ENCODE measurements around the gene MYRF.

The MYRF gene

DNA sequence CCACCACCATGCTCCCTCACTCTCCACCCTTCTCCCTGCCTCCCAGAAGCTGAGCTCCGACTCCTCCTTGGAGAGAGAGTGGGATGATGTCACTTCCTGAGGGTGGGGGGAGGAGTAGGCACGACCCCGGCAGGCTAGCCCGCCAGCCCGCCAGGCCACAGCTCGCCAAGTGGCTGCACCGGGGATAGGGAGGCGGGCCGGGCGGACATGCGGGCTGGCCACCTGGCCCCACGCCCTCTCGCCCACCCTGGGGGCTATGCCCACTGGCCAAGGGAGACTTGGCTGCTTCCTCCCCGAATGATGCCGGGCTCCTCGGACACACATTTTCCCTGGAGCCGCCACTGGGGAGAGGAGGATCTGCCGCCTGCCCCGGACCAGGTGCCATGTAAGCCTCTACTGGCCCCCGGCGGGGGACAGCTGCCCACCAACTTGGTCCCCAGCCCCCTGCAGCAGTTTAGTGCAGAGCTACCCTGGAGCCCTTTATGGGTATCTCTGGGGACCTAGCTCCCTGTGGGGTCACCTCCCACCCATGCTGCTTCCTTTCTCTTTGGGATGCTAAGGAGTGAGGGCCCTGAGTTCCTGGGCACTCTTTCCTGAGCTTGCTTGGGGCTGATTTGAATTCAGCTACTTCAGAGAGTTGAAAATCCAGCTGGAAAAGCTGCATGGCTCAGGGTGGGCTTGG lies 33.7 kb upstream of the MYRF start:
- peak; percentile 79 for DNase-seq (ENCODE audit: low spot score)

GRCh38 chr11:61719978-61720377 lies 32.5 kb upstream of the MYRF start:
- DNase-seq (ENCODE audit: low spot score), result no peak

DNA sequence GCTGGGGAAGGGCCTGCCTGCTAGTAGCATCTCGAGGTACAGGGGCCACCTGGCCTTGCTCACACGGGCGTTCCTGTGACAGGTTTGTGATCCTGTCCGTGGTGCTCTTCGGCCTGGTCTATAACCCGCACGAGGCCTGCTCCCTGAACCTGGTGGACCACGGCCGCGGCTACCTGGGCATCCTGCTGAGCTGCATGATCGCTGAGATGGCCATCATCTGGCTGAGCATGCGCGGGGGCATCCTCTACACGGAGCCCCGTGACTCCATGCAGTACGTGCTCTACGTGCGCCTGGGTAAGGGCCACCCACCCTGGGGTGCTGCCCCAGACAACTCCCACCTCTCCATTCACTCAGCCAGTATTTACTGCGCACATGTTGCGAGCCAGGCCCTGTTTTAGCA lies 31.8 kb upstream of the MYRF start:
- DNase-seq (ENCODE audit: low spot score), result no peak

DNA sequence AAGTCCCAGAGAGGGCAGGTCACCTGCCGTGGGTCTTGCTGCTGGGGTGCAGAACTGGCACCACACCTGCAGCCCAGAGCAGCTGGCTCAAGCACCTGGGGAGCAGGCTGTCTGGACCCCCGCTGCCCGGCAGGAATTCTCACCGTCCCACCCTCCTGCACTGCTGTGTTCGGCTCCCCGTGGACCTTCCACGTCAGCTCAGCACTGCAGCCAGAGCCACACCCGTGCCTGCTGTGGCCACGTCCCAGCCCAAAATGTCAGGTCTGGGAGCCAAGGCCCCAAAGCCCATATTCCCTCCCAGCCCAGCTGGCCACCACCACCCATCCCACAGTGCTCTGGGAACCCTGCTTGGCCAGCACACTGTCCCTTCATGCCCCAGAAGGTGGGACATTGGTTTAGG lies 28.0 kb upstream of the MYRF start:
- DNase-seq (ENCODE audit: low spot score), result no peak

GRCh38 chr11:61725781-61726231 lies 26.6 kb upstream of the MYRF start:
- no peak for DNase-seq (ENCODE audit: low spot score)

DNA sequence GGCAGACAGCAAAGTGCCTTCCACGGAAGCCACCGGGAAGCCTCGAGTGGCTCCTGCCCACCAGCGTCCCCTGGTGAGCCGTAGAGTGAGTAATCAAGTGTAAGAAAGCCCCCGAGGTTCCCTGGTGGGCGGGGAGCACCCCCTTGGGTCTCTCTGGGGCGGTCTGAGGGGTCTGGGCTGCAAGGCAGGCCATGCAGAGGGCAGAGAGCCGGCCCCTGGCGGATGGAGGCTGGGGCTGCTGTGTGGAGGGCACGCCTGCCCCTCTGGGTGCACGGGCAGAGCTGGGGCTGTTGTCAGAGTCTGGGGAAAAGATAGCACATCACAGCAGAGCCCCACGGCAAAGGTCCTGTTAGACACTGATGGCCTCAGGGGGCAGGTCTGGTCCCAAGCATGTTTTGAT lies 25.7 kb upstream of the MYRF start:
- no peak for DNase-seq (ENCODE audit: low spot score)

DNA sequence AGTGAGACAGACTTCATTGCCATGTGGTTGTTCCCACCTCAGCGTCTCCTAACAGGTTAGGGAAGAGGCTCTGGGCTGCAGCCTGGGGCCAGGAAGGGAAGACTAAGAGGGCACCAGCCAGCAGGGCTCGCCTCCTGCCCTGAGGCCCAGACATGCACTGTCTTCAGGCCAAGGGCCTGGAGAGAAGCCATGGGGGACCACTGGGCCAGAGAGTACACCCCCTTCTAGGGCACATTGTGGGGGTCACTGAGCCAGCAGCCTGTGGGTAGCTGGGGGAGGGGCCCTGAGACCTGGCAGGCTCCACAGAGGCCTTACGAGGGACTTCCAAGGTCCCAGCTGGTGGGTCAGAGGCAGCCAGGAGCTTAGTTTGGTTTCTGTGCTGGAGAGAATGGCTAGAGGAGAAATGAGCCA lies 25.0 kb upstream of the MYRF start:
- DNase-seq (ENCODE audit: low spot score), result no peak

GRCh38 chr11:61728066-61728939 lies 24.1 kb upstream of the MYRF start:
- DNase-seq (ENCODE audit: low spot score), result no peak

GRCh38 chr11:61728940-61729219 lies 23.6 kb upstream of the MYRF start:
- no peak for DNase-seq (ENCODE audit: low spot score)

DNA sequence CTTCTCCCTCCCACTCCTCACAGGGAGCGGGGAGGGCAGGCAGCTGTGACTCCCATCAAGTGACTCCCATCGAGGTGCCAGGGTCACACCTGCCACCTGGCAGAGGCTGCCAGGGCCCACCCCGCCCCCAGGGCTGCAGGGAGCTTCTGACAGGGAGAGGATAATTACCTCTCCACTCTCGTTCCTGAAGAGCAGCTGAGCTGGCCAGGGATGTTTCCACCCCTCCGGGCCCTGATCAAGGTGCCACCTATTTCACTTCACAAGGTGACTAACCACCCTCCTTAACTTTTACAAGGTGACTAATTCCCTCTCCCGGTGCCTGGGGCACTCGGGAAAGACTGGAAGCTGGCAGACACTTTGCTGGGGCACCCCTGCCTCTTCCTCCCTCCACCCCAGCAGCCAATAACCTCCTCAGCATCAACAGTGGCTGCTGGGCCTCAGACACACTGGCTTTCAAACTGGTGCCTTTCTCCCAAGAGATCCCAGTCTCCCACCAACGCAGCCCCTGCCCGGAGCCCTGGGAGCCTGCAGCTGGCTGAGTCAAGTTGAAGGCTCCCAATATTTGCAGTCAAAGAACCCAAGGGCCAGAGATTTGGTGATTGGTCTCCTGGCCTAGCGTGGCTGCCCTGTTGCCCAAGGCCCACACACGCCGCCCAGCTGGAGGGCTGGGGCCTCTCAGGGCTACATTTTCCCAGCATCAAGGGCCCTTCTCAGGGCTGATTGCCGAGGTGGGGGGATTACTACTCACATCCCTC lies 22.0 kb upstream of the MYRF start:
- DNase-seq (ENCODE audit: low spot score), result no peak

- DNase-seq (ENCODE audit: low spot score), result no peak
These were observed 21.1 kb upstream of the MYRF start for GRCh38 chr11:61731211-61731951.

DNA sequence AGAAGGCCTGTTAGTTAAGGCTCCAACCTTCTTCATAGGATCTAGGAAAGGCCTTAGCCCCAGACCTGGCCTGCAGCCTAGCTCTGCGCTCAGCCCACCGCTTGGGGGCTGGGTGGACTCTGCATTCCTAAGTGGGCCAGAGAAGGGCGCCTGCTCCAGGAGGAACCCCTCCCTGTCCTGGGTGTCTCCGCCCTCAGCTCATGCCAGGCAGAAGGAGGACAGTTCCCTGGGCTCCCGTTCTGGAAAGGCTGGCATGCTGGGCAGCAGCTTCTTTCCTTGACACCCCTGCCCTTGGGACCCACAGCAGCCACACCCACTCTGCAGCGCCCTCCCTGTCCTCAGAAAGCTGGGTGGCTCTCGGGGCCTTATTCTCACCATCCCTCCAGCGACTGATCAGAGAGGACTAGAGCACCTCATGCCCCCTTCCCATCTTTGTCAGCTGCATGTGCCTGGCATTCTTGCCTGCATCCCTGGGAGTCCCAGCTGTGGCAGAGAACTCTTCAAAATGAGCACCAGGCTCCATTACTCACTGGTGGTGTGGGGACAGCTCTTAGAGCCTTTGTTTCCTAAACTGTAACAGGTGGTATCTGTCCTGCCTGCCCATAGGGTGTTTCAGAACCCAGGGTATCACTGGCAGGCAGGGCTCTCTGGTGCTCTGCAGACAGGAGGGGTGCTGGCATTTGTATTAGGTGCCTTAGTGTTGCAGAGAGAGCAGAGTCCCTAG lies 20.3 kb upstream of the MYRF start:
- DNase-seq (ENCODE audit: low spot score), result no peak

- DNase-seq (ENCODE audit: low spot score), result no peak
These were observed 19.7 kb upstream of the MYRF start for GRCh38 chr11:61732705-61733104.

GRCh38 chr11:61733120-61733978 lies 19.1 kb upstream of the MYRF start:
- DNase-seq (ENCODE audit: low spot score), result peak; percentile 87

DNA sequence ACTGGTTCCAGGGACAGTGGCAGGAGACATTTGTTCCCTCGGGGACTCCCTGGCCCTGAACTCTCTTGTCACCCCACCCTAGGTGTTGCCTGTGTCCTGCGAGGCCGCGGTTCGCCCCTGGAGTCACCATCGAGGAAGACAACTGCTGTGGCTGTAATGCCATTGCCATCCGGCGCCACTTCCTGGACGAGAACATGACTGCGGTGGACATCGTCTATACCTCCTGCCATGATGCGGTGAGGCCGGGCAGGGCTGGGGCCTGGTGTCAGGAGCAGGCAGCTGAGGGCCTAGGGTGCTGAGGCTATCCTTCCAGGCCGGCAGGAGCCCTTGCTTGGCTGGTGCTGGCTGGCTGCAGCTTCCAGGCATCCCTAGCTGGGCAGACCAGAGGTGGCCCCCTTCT lies 17.7 kb upstream of the MYRF start:
- no peak for DNase-seq (ENCODE audit: low spot score)

GRCh38 chr11:61735391-61735790 lies 17.0 kb upstream of the MYRF start:
- DNase-seq (ENCODE audit: low spot score), result no peak

DNA sequence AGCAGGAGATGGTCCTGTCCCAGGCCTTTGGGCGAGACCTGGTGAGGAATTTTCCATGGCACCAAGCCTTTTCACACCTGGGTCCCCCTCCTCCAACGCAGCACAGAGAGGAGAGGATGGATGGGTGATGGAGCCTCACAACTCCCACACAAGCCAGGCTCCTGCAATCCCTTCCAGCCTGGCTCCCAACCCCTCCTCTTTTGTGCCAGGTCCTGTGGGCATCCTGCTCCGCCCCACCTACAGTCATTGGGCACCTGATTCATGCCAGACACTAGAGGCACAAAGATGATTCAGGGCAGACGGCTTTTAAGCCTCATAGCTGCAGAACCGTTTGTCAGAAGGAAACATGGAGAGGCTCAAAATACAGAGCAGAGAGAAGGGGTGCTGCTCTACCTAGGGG lies 16.1 kb upstream of the MYRF start:
- no peak for DNase-seq (ENCODE audit: low spot score)

DNA sequence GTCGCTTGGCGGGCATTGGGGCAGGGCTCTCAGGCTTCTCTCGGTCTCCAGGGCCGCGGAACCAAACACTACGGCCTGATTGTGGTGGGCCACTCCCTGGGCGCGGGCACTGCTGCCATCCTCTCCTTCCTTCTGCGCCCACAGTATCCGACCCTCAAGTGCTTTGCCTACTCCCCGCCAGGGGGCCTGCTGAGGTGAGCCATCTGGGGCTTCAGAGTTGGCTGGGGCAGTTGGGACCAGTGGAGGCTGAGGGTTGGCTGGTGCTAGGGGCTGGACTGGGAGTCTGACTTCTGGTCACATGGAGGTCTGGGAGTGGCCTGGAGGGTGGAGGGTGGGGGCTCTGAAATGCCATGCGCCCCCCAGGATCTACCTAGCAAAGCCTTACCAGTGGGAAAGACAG lies 15.3 kb upstream of the MYRF start:
- no peak for DNase-seq (ENCODE audit: low spot score)

- no peak for DNase-seq (ENCODE audit: low spot score)
These were observed 14.6 kb upstream of the MYRF start for GRCh38 chr11:61737636-61738386.

All from SK-N-DZ (cell line).